Stimulated activated CD8-positive, alpha-beta memory T cell treated with anti-CD3 and anti-CD28 coated beads, Interleukin-7, amount 100 ng/mL, for 48 hours (primary cell): ENCODE measurements around the gene MAPK6.
A peak's percentile ranks its signal among the peaks of the same experiment; 100 is the strongest.
"Not testable (repeated sequence)": the region's sequence is repeated elsewhere in the genome, so short reads cannot be mapped to it uniquely, and the experiment has no call there.

Experiments used
- DNase-seq, 2 donors: peaks; one replicate each; pipeline ENCODE4 v3.0.0-alpha.2; 2020; ENCODE audit warnings: low read depth in 1 of 2; ENCODE audit errors: extremely low read depth in 1 of 2

Gene MAPK6

DNA sequence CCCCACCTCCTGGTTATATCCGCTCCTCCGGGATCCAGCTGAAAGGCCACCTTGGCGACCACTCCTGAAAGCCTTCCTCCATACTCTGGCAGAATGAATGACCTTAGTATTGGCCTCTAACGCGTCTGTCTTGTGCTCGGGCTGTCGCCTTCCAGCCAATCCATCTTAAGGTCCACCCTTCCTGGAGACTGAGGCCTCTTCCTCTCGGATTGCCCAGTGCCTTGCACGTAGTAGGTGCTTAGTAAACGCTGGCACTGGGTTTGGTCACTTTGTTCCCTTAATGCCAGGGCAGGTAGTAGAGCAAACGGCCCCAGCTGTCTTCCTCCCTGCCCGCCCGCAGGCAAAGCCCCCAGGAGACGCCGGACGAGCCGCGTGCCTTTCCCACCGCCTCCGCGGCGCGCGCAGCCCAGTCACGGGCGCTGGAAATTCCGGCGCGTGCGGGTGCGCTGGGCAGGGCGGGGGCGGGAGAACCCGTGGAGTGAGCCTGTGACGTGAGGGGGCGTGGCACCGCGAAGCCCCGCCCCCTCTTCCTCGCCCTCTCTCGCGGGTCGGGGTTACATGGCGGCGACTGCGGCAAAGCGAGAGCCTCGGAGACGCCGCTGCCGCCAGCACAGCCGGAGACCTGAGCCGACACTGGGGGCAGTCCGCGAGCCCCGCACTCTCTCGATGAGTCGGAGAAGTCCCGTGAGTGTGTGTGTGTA lies at the start of gene MAPK6:
Gene MAPK6, plus strand, starts transcription at position 527 of the 701 bp plus-strand sequence. CDS start 27,242 bp downstream, outside the sequence.
- peak; percentile 83 to 91 for DNase-seq

DNA sequence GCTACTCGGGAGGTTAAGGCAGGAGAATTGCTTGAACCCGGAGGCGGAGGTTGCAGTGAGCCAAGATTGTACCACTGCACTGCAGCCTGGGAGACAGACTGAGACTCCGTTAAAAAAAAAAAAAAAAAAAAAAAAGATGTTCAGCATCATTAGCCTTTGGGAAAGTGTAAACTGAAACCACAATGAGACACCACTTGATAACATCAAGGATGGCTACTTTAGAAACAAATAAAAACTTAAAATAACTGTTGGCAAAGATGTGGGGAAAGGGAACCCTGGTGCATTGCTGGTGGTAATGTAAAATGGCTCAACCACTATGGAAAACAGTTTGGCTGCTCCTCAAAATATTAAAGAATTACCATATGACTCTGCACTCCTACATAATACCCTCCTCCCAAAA lies 49.3 kb upstream of the MAPK6 start:
- DNase-seq, result no peak

DNA sequence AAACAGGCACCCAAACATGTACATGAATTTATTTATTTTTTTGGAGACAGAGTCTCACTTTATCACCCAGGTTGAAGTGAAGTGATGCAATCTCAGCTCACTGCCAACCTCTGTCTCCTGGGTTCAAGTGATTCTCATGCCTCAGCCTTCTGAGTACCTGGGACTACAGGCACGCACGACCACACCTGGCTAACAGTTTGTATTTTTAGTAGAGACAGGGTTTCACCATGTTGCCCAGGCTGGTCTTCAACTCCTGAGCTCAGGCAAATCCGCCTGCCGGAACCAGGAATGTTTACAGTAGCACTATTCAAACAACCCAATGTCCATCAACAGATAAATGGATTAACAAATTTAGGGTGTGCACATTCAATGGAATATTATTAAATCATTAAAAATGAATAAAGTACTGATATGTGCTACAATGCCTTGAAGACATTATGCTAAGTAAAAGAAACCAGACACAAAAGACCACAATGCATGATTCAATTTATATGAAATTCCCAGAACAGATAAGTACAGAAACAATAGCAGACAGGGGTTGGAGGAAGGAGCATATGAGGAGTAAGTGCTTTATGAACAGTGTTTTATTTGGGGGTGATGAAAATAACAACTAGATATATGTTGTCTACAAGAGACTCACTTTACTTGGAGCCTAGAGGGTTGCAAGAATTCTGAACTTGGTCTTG lies 48.7 kb upstream of the MAPK6 start:
- no peak for DNase-seq

DNA sequence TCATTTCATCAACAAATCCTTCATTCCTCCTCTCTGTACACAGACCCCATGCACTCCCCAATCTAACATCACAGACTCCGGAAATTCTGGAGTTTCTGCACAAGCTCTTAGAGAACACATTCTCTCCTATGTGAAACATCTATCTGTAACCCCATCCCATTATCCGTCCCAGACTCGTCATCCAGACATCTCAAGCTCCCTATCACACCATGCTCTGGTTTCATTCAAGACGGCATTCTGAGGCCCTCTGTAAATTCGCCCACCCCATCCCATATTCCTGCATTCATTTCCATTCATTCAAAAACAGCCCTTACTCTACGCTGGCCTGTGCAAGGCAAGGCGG lies 48.0 kb upstream of the MAPK6 start:
- DNase-seq, result no peak

DNA sequence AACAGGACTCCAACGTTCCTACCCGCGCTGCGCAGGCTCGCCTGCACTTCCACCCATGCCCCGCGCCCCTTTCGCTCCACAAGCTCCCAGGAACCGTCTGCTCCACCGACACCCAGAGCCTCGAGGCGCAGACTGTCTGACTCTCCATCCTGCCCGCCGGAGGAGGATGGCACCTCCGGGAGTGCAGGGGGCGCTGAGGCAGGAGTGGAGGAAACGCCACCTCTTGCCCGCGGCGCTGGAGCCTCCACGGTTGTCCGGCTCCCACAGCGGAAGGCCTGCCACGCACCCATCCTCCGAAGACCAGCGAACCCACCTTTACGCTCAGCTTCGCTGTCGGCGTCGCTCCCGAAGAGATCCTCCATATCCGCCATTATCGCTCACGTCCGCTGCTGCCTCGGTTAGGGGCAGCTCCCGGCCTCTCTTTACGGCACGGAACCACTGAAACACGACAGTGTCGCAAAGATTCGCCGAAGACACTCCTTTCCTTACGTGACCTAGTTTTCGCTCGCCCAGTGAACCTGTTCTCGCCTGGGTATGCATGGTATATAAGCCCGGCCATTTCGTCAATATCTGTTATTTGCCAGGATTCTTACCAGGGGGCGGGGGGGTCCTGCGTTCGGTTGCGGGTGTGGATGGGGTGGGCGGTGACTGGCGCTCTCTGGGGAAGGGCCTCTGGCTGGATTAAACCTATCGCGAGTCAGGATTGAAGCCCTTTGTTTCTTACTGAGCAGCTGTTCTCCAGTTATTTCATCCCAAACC lies 47.5 kb upstream of the MAPK6 start, which contains the start of gene LEO1:
Gene LEO1, minus strand, starts transcription at position 404 of the 759 bp plus-strand sequence. Its CDS starts 33 bp downstream, at position 371.
- DNase-seq, result peak; percentile 65 to 85

DNA sequence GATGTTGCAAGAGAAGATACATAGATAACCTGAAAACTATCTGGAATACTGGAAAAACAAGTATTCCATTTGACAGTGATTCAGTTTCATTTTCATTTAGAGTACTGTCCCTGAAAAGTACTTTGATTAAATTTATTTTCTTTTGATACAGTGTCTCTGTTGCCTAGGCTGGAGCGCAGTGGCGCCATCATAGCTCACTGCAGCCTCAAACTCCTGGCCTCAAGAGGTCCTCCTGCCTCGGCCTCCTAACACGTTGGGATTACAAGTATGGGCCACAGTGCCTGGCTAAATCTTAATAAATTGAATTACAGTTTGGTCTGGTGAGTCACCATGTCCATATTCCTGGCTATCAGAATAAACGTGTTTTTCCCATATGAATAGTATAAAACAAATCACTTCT lies 45.8 kb upstream of the MAPK6 start:
- no peak for DNase-seq

DNA sequence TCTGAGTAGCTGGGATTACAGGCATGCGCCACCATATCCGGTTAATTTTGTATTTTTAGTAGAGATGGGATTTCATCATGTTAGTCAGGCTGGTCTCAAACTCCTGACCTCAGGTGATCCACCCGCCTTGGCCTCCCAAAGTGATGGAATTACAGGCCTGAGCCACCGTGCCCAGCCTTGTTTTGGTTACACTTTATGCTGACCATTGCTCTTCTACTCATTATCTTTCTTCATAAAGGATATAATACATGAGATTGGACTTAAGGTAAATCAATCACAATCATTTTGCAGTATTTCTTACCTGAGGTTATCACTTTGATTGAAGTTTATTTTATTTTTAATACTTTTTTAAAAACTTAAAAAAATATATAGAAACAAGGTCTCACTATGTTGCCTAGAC lies 45.2 kb upstream of the MAPK6 start:
- no peak for DNase-seq

DNA sequence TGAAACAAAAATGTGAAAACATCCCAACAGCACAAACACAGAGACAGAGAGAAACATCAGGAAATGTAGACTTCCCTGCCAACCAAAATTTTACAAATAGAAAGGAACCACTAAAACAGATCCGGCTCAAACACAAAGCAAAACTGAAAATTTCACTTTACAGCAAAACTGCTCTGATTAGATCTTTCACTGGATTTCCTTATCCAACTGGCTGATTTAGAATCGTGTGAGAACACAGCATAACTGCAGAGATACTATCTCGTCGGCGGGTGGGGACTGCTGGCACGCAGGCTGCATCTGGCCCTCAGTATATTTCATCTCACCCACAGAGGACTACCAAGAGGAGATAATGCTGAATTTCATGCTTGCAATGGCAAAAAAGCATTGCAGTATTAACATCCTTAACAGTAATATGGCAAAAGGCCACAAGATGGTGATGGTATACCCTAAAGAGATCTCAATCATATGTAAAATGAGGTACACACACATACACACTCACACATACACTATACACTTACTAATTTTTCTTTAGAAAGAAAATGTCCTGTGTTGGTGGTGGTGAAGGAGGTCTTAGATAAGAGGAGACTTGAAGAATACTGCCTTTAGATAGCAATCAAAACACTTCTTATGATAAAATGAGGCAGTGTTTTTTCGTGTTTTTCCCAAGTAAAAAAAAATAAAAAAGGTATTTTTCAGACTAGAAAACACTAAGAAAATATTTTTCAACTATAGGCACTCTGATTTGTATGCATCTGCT lies 36.8 kb upstream of the MAPK6 start:
- DNase-seq, result peak; percentile 7 to 56

DNA sequence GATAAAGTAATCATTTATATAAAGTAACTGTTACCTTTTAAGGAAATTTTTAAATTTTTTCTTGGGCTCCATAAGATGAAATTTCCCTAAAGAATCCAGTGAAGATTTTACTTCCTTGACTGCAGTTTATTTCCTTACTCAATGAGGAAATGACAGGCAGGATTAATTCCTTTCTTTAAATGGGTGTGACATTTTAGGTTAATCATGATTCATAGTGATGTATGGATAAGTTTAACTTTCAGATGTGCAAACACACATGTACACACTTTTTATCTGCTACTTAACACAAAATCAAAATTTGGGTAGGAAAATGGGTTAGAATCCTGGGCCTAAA lies 36.3 kb upstream of the MAPK6 start:
- DNase-seq, result no peak

DNA sequence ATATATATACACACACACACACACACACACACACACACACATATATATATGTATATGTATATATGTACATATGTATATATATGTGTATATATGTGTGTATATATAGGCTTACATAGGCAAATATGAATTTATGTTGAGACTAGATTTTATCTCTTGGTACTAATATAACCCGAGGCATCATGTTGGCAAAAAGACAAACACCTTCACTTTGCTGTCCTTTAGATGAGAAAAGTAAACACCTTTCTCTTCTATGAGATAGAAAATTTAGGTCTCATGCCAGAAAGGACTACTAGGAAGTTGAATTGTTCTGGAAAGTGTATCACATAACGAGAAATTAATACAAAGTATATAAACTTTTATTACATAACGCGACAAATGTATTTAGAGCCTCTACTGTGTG lies 27.9 kb upstream of the MAPK6 start:
- no peak for DNase-seq

DNA sequence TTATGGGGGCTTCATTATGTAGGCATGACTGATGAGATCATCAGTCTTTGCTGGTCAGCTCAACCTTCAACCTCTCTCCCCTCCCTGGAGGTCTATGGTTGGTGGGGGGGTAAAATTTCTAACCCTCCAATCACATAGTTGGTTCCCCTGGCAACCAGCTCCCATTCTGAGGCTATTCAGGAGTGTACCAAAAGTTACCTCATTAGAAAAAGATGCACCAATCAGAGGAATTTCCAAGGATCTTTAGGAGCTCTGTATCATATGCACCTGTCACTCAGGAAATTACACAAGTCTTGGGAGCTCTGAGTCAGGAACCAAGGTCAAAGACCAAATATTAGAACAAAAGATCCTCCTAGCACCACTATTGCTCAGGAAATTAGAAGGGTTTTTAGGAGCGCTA lies 26.1 kb upstream of the MAPK6 start:
- DNase-seq, result no peak

DNA sequence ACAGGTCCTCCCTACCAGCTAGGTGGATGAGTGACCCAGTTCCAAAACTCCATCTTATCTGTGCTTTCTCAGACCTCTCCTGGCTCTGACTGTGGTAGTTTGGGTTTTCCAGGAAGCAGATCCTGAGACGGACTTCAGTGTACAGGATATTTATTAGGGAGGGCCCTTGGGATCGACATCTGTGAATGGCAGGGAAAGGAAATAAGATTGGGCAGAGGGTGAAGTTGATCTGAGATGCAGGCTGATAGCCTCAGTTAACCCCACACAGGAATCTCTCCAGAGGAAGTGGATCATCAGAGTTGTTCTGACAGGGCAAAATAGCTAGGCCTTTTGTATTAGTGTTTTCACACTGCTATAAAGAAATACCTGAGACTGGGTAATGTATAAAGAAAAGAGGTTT lies 16.7 kb upstream of the MAPK6 start:
- DNase-seq, result no peak

DNA sequence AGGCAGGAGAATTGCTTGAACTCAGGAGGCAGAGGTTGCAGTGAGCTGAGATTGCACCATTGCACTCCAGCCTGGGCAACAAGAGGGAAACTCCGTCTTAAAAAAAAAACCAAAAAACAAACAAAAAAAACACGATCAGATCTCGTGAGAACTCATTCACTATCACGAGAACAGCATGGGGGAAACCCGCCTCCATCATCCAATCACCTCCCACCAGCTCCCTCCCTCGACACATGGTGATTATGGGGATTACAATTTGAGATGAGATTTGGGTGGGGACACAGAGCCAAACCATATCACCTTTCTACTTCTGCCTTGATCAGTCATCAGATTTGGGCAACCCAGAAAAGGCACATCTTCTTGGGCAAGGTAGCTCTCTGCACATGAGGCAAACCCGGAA lies 15.9 kb upstream of the MAPK6 start:
- not testable (repeated sequence) for DNase-seq

DNA sequence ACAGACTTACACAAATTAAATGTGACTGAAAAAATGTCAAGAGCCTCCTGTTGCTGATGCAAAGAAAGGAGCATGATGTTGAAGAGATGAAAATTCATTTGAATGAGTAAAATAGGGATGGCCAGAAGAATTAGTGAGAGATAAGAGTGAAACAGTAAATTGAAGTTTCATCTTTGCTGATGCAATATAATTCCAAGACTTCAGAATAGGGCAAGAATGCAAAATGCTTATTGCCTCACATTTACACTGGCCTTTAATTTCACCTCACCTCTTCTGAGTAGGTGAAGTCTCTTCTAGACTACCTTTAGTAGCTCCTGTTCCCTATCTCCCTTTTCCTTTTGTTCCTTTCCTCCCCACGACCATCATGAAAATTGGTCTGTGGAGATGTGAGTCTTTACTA lies 15.3 kb upstream of the MAPK6 start:
- no peak for DNase-seq

DNA sequence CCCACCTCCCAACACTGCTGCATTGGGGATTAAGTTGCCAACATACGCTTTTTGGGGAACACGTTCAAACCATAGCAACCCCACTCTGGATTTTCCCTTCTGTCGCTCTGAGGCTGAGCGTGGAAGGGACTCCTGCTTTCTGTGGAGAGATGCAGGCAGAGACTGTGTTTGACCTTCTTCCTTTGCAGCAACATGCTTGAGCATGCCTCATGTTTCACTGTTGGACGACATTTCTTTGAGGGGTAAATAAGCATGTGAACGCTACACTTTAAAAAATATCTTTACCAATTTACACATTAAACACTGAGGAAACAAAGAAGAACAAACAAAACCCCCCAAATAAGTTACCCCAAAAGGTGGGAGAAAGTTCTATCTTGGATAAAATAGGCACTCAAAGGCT lies 14.2 kb upstream of the MAPK6 start:
- DNase-seq, result no peak

DNA sequence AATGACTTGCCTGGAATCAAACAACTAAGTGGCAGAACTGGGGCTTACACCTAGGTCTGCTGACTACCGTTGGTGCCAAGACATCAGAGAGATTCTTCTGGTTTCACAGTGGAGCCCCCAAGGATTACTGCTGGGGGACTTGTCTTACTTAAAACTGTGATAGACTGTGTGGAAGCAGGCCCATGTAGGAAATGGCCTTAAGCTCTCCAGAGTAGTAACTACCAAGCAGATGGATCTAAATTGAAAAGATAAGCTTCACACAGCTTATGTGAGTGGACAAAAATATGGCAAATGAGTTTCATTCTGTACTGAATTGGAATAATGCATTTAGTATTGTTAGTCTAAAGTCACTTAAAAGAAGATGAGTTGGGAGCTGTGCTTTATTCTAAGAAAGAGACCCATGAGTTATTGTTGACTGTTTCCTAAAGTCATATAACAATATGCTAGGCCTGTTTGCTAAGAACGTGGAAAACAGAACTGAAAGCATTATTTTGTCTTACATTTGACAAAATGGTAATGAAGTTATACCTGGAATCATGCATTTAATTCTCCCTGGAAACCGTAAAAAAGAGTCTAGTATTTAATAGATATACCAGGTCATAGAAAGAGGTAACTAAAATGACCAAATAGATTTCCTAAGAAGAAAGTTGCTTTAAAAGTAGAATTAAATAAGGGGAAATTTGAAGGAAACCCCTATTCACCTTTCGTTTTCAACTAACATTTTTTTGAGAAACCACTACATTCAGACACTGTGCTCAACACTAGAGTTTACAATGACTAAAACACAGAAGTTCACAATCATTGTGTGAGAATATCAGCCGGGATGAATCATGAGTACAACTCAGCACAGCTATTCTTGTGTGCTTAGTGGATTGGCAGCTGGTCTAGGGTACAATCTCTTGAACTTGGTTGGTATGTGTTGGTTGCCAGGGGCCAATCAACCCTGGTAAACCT lies 13.0 kb upstream of the MAPK6 start:
- DNase-seq, result no peak

DNA sequence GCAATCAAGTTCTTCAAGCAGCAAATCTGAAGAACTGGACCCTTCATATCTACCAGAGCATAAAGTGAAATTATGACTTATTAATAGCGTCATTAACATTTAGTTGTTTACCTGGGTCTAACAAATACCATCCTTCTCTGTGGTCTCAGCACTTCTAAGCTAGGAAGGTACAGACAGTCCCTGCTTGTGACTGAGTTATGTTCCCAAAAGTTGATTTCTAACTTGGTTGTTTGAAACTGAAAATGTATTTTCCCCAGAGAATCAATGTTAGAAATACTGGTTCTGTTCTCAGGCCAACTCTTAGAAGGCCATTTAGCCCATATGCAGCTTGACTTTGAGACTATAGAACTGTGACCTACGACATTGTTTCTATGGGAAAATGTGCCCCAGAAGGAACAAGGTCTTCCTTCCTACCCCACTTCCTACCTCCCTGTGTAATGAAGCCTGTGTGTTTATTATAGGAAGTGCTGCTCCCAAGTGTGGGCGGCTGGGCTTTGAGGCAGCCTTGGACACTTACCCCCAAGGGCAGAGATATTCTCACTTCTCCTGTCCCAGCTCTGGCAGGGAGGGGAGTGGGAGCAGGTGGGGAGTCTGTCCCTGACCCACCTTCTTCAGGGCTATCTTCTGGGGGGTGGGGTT lies 12.2 kb upstream of the MAPK6 start:
- no peak for DNase-seq

DNA sequence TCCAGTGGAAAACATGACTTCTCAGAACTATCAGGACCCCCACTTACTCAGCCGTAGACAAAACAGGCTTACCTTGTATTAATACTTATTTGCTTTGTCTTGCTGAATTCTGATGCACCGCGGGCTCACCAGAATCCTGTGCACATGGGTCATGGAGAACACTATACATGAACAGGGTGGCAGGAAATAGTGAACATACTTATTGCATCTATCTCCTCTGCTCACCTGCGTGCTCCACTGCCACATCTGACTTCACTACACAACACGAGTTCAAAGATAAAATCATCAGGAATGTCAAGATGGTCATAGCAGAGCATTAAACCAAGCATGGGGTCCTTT lies 10.7 kb upstream of the MAPK6 start:
- no peak for DNase-seq

DNA sequence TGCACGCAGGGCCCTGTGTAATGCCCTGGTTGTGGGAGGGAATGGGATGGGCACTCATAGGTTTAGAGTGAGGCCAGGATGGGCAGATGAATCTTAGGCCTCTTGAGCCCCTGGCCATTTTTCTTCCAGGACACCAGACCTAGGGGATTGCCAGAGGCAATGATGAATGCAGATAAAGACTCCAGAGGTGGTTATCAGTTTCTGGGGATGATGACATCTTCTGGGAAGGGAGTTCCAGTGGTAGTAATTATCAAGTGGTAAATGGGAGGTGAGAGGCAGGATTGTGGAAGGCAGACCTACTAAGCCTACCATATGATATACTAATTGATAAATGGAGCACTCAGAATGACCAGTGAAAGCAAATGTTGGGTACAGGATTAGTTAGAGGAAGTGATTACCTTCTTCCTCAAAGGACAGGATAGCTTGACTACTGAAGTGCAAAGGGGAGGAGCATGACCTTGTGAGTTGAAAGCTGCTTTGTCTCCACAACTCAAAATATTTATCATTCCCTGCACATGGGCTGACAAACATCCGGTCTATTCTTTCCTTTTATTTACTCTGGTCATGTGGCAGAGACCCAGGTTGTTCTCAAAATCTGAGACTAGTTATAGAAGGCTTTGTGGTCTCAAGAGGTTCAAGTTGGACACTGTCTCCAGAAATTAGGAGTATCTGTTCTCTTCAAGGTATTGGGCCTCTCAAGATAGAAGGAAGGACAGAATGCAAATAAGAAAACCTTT lies 10.2 kb upstream of the MAPK6 start:
- no peak for DNase-seq
